HepG2 (cell line): ENCODE results near the gene KRTAP10-2. TPM values are rescaled to one million over a fixed set of nuclear protein-coding genes. Genes with fewer than 3 reads are reported as not detected.

ENCODE experiments used
- ATAC-seq: fragments of 200-7000 bp; cut with Tn5 transposase; 3 replicates; pipeline ENCODE4 v1.9.1; 2020; ENCODE audit warnings: mild to moderate bottlenecking, moderate library complexity
- BruUV-seq: library from RNA; stranded (reverse); fragments of 400-500 nt; replicated peaks from 2 replicates; lab custom pipeline; 2021; lab: Mats Ljungman, UMichigan
- CTCF ChIA-PET: fragments of 300-600 bp; formaldehyde crosslinking; extraction: SDS; loops from one replicate; lab custom pipeline; 2021; ENCODE audit warnings: low total read pairs, inconsistent platforms, low intra/inter-chr PET ratio; lab: Yijun Ruan, JAX
- POLR2A ChIA-PET: fragments of 350-600 bp; sonication (Branson Sonifier 250); formaldehyde crosslinking; loops from one replicate; lab custom pipeline; 2020; ENCODE audit warnings: antibody characterized with exemption, inconsistent platforms; lab: Yijun Ruan, JAX
- DNase-seq: peaks from one replicate; pipeline ENCODE4 v3.0.0-alpha.2; 2015; ENCODE audit warnings: low spot score
- FAIRE-seq: peaks from 3 replicates; lab custom pipeline; 2011; peaks lifted over from hg19 to GRCh38; lab: Jason Lieb, UNC
- H2AFZ ChIP-seq: one replicate; pipeline ENCODE4 v1.6.1; 2011; ENCODE audit warnings: low read length, inconsistent platforms
- H3K27ac ChIP-seq: fragments of 300-600 bp; 3 replicates; pipeline ENCODE4 v1.8.0; 2011; ENCODE audit warnings: mixed run types, mild to moderate bottlenecking, mixed read lengths, low read length, inconsistent platforms; ENCODE audit not compliant: insufficient read depth; ENCODE audit errors: extremely low read length
- H3K27me3 ChIP-seq, 2 experiments: fragments of 200-600 bp in 1 of 2; 2 replicates in 1 of 2; 3 replicates in 1 of 2; pipeline versions ENCODE4 v1.6.0 to v1.8.0; 2011; ENCODE audit warnings: low read length in 2 of 2, mild to moderate bottlenecking in 2 of 2, moderate library complexity in 2 of 2, inconsistent platforms in 1 of 2; ENCODE audit not compliant: insufficient read depth in 2 of 2, control insufficient read depth in 1 of 2
- H3K36me3 ChIP-seq, 2 experiments: fragments of 200-600 bp in 1 of 2; replicated peaks in 1 of 2; 2 replicates in 1 of 2; 3 replicates in 1 of 2; pipeline versions ENCODE4 v1.5.1 to v1.8.0; 2011; ENCODE audit warnings: low read length in 2 of 2, inconsistent platforms in 1 of 2; ENCODE audit not compliant: insufficient read depth in 2 of 2, control insufficient read depth in 1 of 2
- H3K4me1 ChIP-seq: 2 replicates; pipeline ENCODE4 v1.5.1; 2012; ENCODE audit warnings: low read length, inconsistent platforms; ENCODE audit not compliant: insufficient read depth
- H3K4me2 ChIP-seq: 2 replicates; pipeline ENCODE4 v1.6.0; 2011; ENCODE audit warnings: low read depth, low read length, inconsistent platforms
- H3K4me3 ChIP-seq, 3 experiments: fragments of 200-600 bp in 1 of 3; sonication (generic), shearing (Covaris generic) in 1 of 3; replicated peaks in 1 of 3; 2 replicates each; pipeline ENCODE4 v1.5.1; 2011 to 2016; ENCODE audit warnings: low read length in 3 of 3, inconsistent platforms in 2 of 3, low read depth in 2 of 3, mild to moderate bottlenecking in 2 of 3, control low read depth in 1 of 3, mixed read lengths in 1 of 3; ENCODE audit not compliant: insufficient read depth in 1 of 3
- H3K79me2 ChIP-seq: one replicate; pipeline ENCODE4 v1.6.1; 2011; ENCODE audit warnings: low read length, inconsistent platforms; ENCODE audit not compliant: insufficient read depth
- H3K9ac ChIP-seq: 2 replicates; pipeline ENCODE4 v1.6.0; 2011; ENCODE audit warnings: mild to moderate bottlenecking, low read depth, low read length, inconsistent platforms; ENCODE audit not compliant: insufficient read depth
- H3K9me3 ChIP-seq: 2 replicates; pipeline ENCODE4 v1.5.1; 2012; ENCODE audit warnings: mild to moderate bottlenecking, low read length
- H4K20me1 ChIP-seq: 2 replicates; pipeline ENCODE4 v1.6.0; 2011; ENCODE audit warnings: inconsistent platforms, mild to moderate bottlenecking, low read length, moderate library complexity; ENCODE audit not compliant: insufficient read depth
- KLF15 ChIP-seq: sonication (generic); formaldehyde crosslinking; IDR thresholded peaks from 2 replicates; pipeline ENCODE4 v1.8.1; 2023; ENCODE audit warnings: borderline replicate concordance, mild to moderate bottlenecking, inconsistent platforms, missing genetic modification reagents, mixed read lengths
- SRY ChIP-seq: sonication (generic); formaldehyde crosslinking; IDR thresholded peaks from 2 replicates; pipeline ENCODE4 v1.8.0; 2022; ENCODE audit warnings: mild to moderate bottlenecking, missing genetic modification reagents
- TSC22D2 ChIP-seq: sonication (generic); formaldehyde crosslinking; IDR thresholded peaks from 2 replicates; pipeline ENCODE4 v1.5.1; 2020; ENCODE audit warnings: missing genetic modification reagents, mild to moderate bottlenecking, borderline replicate concordance
- ZNF264 ChIP-seq: sonication (generic); formaldehyde crosslinking; IDR thresholded peaks from 2 replicates; pipeline ENCODE4 v1.4.0; 2020; ENCODE audit warnings: missing genetic modification reagents
- WGBS: methylation state at CpG from one replicate; pipeline ENCODE4 v1.1.6; 2017; ENCODE audit warnings: low lambda C conversion rate; 5-methylcytosine and 5-hydroxymethylcytosine counted together
- in situ Hi-C: cut with HindIII; loops from 2 replicates; pipeline ENCODE4 v1.10.0; 2017; ENCODE audit warnings: low pct_unique_long_range_greater_than_20kb; ENCODE audit not compliant: extremely low pct_ligation_motif_present
- intact Hi-C: fragments of 100-400 bp; cut with micrococcal nuclease; formaldehyde crosslinking; loops from one replicate; pipeline ENCODE4 v1.10.0; 2022; ENCODE audit not compliant: unreplicated experiment
- polyA plus RNA-seq, 8 experiments: library from polyadenylated mRNA; depleted of rRNA in 3 of 8; stranded (reverse) in 7 of 8; unstranded in 1 of 8; fragments of >200 nt; fragmentation: Illumina TruSeq in 4 of 8; extraction: Trizol in 4 of 8; gene quantifications; 2 replicates each; pipeline versions ENCODE4 v1.2.1 to v1.2.3, GENCODE V29; 2011 to 2016; ENCODE audit warnings: low read depth in 4 of 8, missing spikeins in 1 of 8, mixed read lengths in 1 of 8; ENCODE audit not compliant: insufficient read depth in 1 of 8
- total RNA-seq, 5 experiments: library from RNA; depleted of rRNA; stranded (reverse); fragments of >200 nt; fragmentation: Illumina TruSeq; extraction: Trizol; gene quantifications; 2 replicates each; pipeline ENCODE4 v1.2.3, GENCODE V29; 2016; ENCODE audit warnings: low read depth in 1 of 5
- TF ChIP-seq, protein P1 (sequence below): IDR thresholded peaks from 2 replicates; pipeline ENCODE4 v1.6.1; 2012; ENCODE audit warnings: inconsistent platforms
- TF ChIP-seq, protein P2 (sequence below): sonication (generic); formaldehyde crosslinking; IDR thresholded peaks from 2 replicates; pipeline ENCODE4 v1.4.0; 2020; ENCODE audit warnings: missing genetic modification reagents, mild to moderate bottlenecking, borderline replicate concordance
- TF ChIP-seq, protein P3 (sequence below): sonication (generic); formaldehyde crosslinking; conservative IDR thresholded peaks from 2 replicates; pipeline ENCODE4 v1.4.0; 2020; ENCODE audit warnings: mild to moderate bottlenecking, missing genetic modification reagents, moderate library complexity

KRTAP10-2 gene
- total and polyA plus RNA-seq, 2 of the 13 experiments (the other 11 are each of a cell fraction or from before 2014, with no cell fraction given), result not detected

DNA sequence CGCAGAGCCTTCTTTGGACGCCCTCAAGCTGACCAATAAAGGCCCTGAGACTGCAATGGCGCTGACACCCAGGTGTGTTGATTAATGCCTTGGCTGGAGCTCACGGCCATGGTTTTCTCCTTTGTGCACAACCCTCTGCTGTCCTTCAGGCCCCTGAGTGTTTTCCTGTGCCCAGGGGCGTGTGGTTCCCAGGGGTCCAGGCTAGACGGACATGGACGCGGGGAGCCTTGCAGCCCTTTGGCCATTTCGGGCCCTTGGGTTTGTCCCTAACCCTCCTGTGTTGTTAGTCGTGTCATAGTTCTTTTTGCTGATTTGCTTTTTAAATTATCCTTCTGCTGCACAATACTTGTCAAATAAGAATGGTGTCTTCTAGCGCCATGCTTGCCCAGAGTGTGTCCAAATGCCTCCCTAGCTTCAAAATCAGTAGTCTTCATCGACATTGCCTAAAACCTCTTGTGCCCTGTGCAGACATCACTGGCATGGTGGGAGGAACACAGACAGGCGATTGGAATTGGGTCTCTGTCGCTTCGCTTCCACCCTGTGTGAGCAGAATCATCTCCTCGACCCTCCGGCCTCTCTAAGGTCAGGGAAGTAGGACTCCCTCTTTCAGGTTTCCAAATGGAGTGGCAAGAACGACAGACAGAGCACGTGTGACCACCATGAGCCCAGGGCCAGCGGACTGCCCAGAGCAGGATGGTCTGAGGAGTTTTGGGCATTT is 24.2 kb upstream of the KRTAP10-2 start:
- H3K9me3 ChIP-seq, result peaks cover 14% of the 10 kb centered on the region
- no peaks in the 10 kb centered on the region for H4K20me1 ChIP-seq
- ChIA-PET CTCF (no interaction called here), POLR2A (no interaction called here)
- no peak overlapping the region for H3K4me3 ChIP-seq
- H3K4me1 ChIP-seq, result peaks cover 32% of the 10 kb centered on the region
- H3K9ac ChIP-seq, result no peak overlapping the region
- H3K36me3 ChIP-seq, result no peaks in the 10 kb centered on the region
- H3K79me2 ChIP-seq, result no peaks in the 10 kb centered on the region
- H3K4me2 ChIP-seq, result peak overlapping the region; percentile 75
- in situ Hi-C loops (no loop called here), intact Hi-C loops (no loop called here)
- no peak for FAIRE-seq
- 94% methylated on average over 16 of the region's 20 CpGs for WGBS
- H3K27ac ChIP-seq, result peak overlapping the region; percentile 32
- H3K27me3 ChIP-seq, result no peaks in the 10 kb centered on the region
- H2AFZ ChIP-seq, result no peak overlapping the region
- no TSS peak for BruUV-seq
- ATAC-seq, result no peak; the same call in 2 of the 3 replicates
- DNase-seq, result no peak
- TF ChIP-seq, protein P1, sequence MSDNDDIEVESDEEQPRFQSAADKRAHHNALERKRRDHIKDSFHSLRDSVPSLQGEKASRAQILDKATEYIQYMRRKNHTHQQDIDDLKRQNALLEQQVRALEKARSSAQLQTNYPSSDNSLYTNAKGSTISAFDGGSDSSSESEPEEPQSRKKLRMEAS, result no peak
- no peak for TF ChIP-seq TSC22D2 (CRISPR knock-in tag)
- TF ChIP-seq ZNF264 (CRISPR knock-in tag), result no peak
- no peak for TF ChIP-seq KLF15 (CRISPR knock-in tag)
- TF ChIP-seq, protein P2, sequence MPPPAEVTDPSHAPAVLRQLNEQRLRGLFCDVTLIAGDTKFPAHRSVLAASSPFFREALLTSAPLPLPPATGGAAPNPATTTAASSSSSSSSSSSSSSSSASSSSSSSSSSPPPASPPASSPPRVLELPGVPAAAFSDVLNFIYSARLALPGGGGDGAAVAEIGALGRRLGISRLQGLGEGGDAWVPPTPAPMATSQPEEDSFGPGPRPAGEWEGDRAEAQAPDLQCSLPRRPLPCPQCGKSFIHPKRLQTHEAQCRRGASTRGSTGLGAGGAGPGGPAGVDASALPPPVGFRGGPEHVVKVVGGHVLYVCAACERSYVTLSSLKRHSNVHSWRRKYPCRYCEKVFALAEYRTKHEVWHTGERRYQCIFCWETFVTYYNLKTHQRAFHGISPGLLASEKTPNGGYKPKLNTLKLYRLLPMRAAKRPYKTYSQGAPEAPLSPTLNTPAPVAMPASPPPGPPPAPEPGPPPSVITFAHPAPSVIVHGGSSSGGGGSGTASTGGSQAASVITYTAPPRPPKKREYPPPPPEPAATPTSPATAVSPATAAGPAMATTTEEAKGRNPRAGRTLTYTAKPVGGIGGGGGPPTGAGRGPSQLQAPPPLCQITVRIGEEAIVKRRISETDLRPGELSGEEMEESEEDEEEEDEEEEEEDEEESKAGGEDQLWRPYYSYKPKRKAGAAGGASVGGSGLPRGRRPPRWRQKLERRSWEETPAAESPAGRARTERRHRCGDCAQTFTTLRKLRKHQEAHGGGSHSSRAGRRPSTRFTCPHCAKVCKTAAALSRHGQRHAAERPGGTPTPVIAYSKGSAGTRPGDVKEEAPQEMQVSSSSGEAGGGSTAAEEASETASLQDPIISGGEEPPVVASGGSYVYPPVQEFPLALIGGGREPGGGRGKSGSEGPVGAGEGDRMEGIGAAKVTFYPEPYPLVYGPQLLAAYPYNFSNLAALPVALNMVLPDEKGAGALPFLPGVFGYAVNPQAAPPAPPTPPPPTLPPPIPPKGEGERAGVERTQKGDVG, result peak; percentile 10; the same call in 1 of the 2 replicates
- 0 out of 2 replicates have a peak, but pooled peaks have one; percentile 31 for TF ChIP-seq SRY (CRISPR knock-in tag)
- TF ChIP-seq, protein P3, sequence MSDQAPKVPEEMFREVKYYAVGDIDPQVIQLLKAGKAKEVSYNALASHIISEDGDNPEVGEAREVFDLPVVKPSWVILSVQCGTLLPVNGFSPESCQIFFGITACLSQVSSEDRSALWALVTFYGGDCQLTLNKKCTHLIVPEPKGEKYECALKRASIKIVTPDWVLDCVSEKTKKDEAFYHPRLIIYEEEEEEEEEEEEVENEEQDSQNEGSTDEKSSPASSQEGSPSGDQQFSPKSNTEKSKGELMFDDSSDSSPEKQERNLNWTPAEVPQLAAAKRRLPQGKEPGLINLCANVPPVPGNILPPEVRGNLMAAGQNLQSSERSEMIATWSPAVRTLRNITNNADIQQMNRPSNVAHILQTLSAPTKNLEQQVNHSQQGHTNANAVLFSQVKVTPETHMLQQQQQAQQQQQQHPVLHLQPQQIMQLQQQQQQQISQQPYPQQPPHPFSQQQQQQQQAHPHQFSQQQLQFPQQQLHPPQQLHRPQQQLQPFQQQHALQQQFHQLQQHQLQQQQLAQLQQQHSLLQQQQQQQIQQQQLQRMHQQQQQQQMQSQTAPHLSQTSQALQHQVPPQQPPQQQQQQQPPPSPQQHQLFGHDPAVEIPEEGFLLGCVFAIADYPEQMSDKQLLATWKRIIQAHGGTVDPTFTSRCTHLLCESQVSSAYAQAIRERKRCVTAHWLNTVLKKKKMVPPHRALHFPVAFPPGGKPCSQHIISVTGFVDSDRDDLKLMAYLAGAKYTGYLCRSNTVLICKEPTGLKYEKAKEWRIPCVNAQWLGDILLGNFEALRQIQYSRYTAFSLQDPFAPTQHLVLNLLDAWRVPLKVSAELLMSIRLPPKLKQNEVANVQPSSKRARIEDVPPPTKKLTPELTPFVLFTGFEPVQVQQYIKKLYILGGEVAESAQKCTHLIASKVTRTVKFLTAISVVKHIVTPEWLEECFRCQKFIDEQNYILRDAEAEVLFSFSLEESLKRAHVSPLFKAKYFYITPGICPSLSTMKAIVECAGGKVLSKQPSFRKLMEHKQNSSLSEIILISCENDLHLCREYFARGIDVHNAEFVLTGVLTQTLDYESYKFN (CRISPR knock-in tag), result peak; percentile 8; the same call in 1 of the 2 replicates
